Activated CD4-positive, alpha-beta T cell treated with anti-CD3 and anti-CD28 coated beads for 4 hours (primary cell): ENCODE measurements around the gene KCNC4.

ENCODE experiments used
- DNase-seq, 2 donors: peaks; one replicate each; pipeline ENCODE4 v3.0.0-alpha.2; 2020

The KCNC4 gene

DNA sequence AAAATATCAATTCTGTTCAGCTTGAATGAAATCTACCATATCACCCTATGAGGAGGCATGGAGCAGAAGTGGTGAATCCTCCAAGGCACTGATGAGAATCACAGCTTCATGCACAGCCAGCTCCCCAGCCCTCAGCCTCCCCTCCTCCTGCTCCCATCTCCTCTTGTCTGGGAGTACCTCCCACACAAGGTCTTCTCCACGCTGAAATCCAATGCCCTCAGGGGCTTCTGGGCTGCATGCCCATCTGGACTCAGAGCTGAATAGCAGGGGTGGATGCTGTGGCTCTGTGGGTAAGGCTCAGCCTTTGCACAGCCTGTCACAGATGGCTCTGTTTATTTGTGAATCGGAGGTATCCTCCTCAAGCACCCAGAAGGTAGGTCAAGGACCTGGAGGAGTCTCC, 48.6 kb downstream of the KCNC4 start:
- DNase-seq = no peak

DNA sequence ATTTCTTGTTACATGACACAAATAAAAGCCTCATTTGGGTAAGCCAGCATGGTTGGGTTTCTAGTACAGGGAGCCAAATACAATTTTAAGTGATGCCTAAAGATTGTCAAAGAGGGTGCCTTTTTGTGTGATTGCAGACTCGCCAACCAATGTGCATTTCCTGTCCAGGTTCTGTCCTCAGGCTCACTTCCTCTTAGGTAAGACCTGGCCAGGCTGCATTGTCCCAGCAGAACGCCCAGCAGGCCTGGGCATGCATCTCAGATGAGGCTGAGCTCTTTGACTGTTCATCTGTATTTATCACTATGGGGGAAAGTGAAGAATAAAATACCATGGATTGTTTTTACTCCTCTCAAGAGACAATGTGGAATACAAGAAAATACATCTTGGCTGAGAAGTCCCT, 49.7 kb downstream of the KCNC4 start:
- DNase-seq = no peak
